Activated CD8-positive, alpha-beta memory T cell treated with anti-CD3 and anti-CD28 coated beads for 48 hours (primary cell): ENCODE results near the gene ALDH3B1.

Experiments
- DNase-seq, 3 experiments: peaks; one replicate each; pipeline ENCODE4 v3.0.0-alpha.2; 2020; ENCODE audit warnings: low read depth in 2 of 3, low spot score in 2 of 3

ALDH3B1 gene

GRCh38 chr11:68013611-68014156 is 3.6 kb downstream of the ALDH3B1 start:
- no peak for DNase-seq

- DNase-seq: no peak
These were observed 4.2 kb downstream of the ALDH3B1 start for GRCh38 chr11:68014157-68014946.

- no peak for DNase-seq
These were observed 4.9 kb downstream of the ALDH3B1 start for GRCh38 chr11:68014947-68015447.

GRCh38 chr11:68015467-68015866 is 5.3 kb downstream of the ALDH3B1 start:
- DNase-seq: no peak

- no peak for DNase-seq
These were observed 6.2 kb downstream of the ALDH3B1 start for GRCh38 chr11:68016161-68016903.

GRCh38 chr11:68016904-68017817 is 7.0 kb downstream of the ALDH3B1 start:
- DNase-seq: no peak

- DNase-seq: no peak
These were observed 8.0 kb downstream of the ALDH3B1 start for GRCh38 chr11:68017980-68018729.

GRCh38 chr11:68018730-68019190 is 8.6 kb downstream of the ALDH3B1 start:
- no peak for DNase-seq

GRCh38 chr11:68019486-68019885 is 9.4 kb downstream of the ALDH3B1 start:
- DNase-seq: no peak

GRCh38 chr11:68020575-68020974 is 10.4 kb downstream of the ALDH3B1 start:
- no peak for DNase-seq

GRCh38 chr11:68021167-68021787 is 11.2 kb downstream of the ALDH3B1 start:
- no peak for DNase-seq

GRCh38 chr11:68022531-68022930 is 12.4 kb downstream of the ALDH3B1 start:
- DNase-seq: no peak

GRCh38 chr11:68024508-68024907 is 14.4 kb downstream of the ALDH3B1 start:
- no peak for DNase-seq

- DNase-seq: no peak
These were observed 14.9 kb downstream of the ALDH3B1 start for GRCh38 chr11:68025047-68025446.

GRCh38 chr11:68026391-68027105 is 16.4 kb downstream of the ALDH3B1 start:
- DNase-seq: no peak

- no peak for DNase-seq
These were observed 17.5 kb downstream of the ALDH3B1 start for GRCh38 chr11:68027667-68028066.

GRCh38 chr11:68028802-68029545 is 18.8 kb downstream of the ALDH3B1 start:
- DNase-seq: no peak
